ENCODE results near the gene PLCH2. TPM values are rescaled to one million over a fixed set of nuclear protein-coding genes. Genes with fewer than 3 reads are reported as not detected.

Gene PLCH2
- total RNA-seq, 4 donors from 2014 or later, result 1.00 to 7.3 (median 4.6) TPM

- Histone ChIP-seq H3K27me3 (no peaks in the 10 kb centered on the region), H3K27ac (no peak overlapping the region), H3K9me3 (no peaks in the 10 kb centered on the region), H3K36me3 (peaks cover 0 to 80% (median 36%) of the 10 kb centered on the region in 4 donors), H3K4me1 (no peaks in the 10 kb centered on the region), H3K4me3 (no peak overlapping the region)
- DNase-seq, result no peak
- TF ChIP-seq POLR2AphosphoS5 (IDR thresholded peaks at IDR 0.05) (no peak), POLR2A (IDR thresholded peaks at IDR 0.05) (no peak), EP300 (IDR thresholded peaks at IDR 0.05; ENCODE audit: low read depth) (no peak), CTCF (IDR thresholded peaks at IDR 0.05) (no peak)
- intact Hi-C loops (cut with DNase I; ENCODE audit: low total_unique reads), result no loop called here
- in situ Hi-C loops (cut with MboI; ENCODE audit: low pct_ligation_motif_present in 1 of 4, low pct_unique_long_range_greater_than_20kb in 1 of 4, low sequenced_read_pairs in 3 of 4), result no loop called here
- WGBS, 2 donors (ENCODE audit: low coverage in 1 of 2), result 95% methylated on average over 17 of the region's 17 CpGs; no CpG with 5 or more reads in 1 of the 2 donors
These were observed 40.0 kb downstream of the PLCH2 start for GRCh38 chr1:2516124-2516523.

- in situ Hi-C loops (cut with MboI; ENCODE audit: low pct_ligation_motif_present in 1 of 4, low pct_unique_long_range_greater_than_20kb in 1 of 4, low sequenced_read_pairs in 3 of 4), result no loop called here
- TF ChIP-seq CTCF (IDR thresholded peaks at IDR 0.05) (no peak), EP300 (IDR thresholded peaks at IDR 0.05; ENCODE audit: low read depth) (no peak), POLR2A (IDR thresholded peaks at IDR 0.05) (no peak), POLR2AphosphoS5 (IDR thresholded peaks at IDR 0.05) (no peak)
- Histone ChIP-seq H3K4me1 (no peaks in the 10 kb centered on the region), H3K27me3 (no peaks in the 10 kb centered on the region), H3K9me3 (no peaks in the 10 kb centered on the region), H3K27ac (no peak overlapping the region), H3K36me3 (peaks cover 0 to 77% (median 35%) of the 10 kb centered on the region in 4 donors), H3K4me3 (no peak overlapping the region)
- WGBS, 2 donors (ENCODE audit: low coverage in 1 of 2), result 98% methylated on average over 7 of the region's 14 CpGs; no CpG with 5 or more reads in 1 of the 2 donors
- no peak for DNase-seq
- intact Hi-C loops (cut with DNase I; ENCODE audit: low total_unique reads), result no loop called here
These were observed 40.9 kb downstream of the PLCH2 start for GRCh38 chr1:2516946-2517345.

GRCh38 chr1:2517966-2518365 is 41.9 kb downstream of the PLCH2 start:
- Histone ChIP-seq H3K4me3 (no peak overlapping the region), H3K36me3 (peaks cover 0 to 68% (median 31%) of the 10 kb centered on the region in 4 donors), H3K27me3 (no peaks in the 10 kb centered on the region), H3K9me3 (no peaks in the 10 kb centered on the region), H3K27ac (no peak overlapping the region), H3K4me1 (peaks cover 0 to under 1% (median 0%) of the 10 kb centered on the region in 4 donors)
- DNase-seq, result no peak
- TF ChIP-seq POLR2A (IDR thresholded peaks at IDR 0.05), result no peak
- TF ChIP-seq POLR2AphosphoS5 (IDR thresholded peaks at IDR 0.05), result no peak
- no peak for TF ChIP-seq CTCF (IDR thresholded peaks at IDR 0.05)
- no peak for TF ChIP-seq EP300 (IDR thresholded peaks at IDR 0.05; ENCODE audit: low read depth)
- 94% methylated on average over 17 of the region's 17 CpGs; no CpG with 5 or more reads in 1 of the 2 donors for WGBS, 2 donors (ENCODE audit: low coverage in 1 of 2)
- intact Hi-C loops (cut with DNase I; ENCODE audit: low total_unique reads), result no loop called here
- in situ Hi-C loops (cut with MboI; ENCODE audit: low pct_ligation_motif_present in 1 of 4, low pct_unique_long_range_greater_than_20kb in 1 of 4, low sequenced_read_pairs in 3 of 4), result no loop called here

- H3K36me3 ChIP-seq, result peaks cover 0 to 62% (median 30%) of the 10 kb centered on the region in 4 donors
- no peak overlapping the region for H3K4me3 ChIP-seq
- WGBS, 2 donors (ENCODE audit: low coverage in 1 of 2), result 94% methylated on average over 25 of the region's 26 CpGs; no CpG with 5 or more reads in 1 of the 2 donors
These were observed 42.4 kb downstream of the PLCH2 start for GRCh38 chr1:2518528-2518927.

More at GRCh38 chr1:2518528-2518927, 42.4 kb downstream of the PLCH2 start:
- in situ Hi-C loops (cut with MboI; ENCODE audit: low pct_ligation_motif_present in 1 of 4, low pct_unique_long_range_greater_than_20kb in 1 of 4, low sequenced_read_pairs in 3 of 4) (no loop called here), intact Hi-C loops (cut with DNase I; ENCODE audit: low total_unique reads) (no loop called here)
- H3K27ac ChIP-seq, result no peak overlapping the region
- H3K9me3 ChIP-seq, result no peaks in the 10 kb centered on the region
- H3K4me1 ChIP-seq, result peaks cover 0 to 6% (median 3%) of the 10 kb centered on the region in 4 donors
- no peak for DNase-seq
- no peak for TF ChIP-seq POLR2A (IDR thresholded peaks at IDR 0.05)
- TF ChIP-seq EP300 (IDR thresholded peaks at IDR 0.05; ENCODE audit: low read depth), result no peak
- TF ChIP-seq POLR2AphosphoS5 (IDR thresholded peaks at IDR 0.05), result no peak
- no peak for TF ChIP-seq CTCF (IDR thresholded peaks at IDR 0.05)
- no peaks in the 10 kb centered on the region for H3K27me3 ChIP-seq

Data from transverse colon (tissue), 4 donors.